ENCODE data around the gene ARHGAP29.

DNA sequence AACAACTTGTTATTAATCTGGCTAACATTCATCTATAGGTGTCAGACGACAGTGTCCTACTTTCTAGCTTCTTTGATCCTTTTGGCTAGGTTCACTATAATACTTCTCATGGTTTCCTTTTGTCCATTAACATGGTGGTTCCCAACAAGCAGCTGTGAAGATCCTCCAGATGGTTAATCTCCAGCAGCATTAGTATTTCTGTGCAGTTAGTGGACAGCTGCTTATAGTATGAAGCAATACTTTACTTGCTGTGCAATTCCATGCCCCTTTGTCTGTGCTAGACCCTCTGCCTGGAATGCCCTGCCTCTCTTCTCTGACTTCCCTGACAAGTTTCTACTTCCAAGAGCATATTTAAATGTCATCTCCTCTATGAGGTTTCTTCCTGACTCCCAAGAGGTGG lies 41.7 kb upstream of the ARHGAP29 start:
- TF ChIP-seq TAF1 (IDR thresholded peaks at IDR 0.05; ENCODE audit: borderline replicate concordance, insufficient read depth, low read length) (no peak), POLR2AphosphoS5 (IDR thresholded peaks at IDR 0.05; ENCODE audit: low read depth, low read length) (no peak), REST (IDR thresholded peaks at IDR 0.05; ENCODE audit: insufficient read depth in 1 of 2, low read depth in 2 of 2, low read length in 2 of 2) (no peak), SIN3A (IDR thresholded peaks at IDR 0.05; ENCODE audit: borderline replicate concordance, insufficient read depth, low read length) (no peak)

All from PFSK-1 (cell line).